ENCODE data around the gene RFLNA. TPM values are rescaled to one million over a fixed set of nuclear protein-coding genes. Genes with fewer than 3 reads are reported as not detected.

The RFLNA gene
- total RNA-seq, 1 donor, result 15.9 TPM

- DNase-seq (ENCODE audit: insufficient read length, low spot score, missing footprints), result no peak
- H2AFZ ChIP-seq (ENCODE audit: low read length), result no peak overlapping the region
- H3K9me3 ChIP-seq (ENCODE audit: low read depth, low read length), result no peaks in the 10 kb centered on the region
- peaks cover 9% of the 10 kb centered on the region for H3K4me1 ChIP-seq (ENCODE audit: insufficient read depth, low read length)
- TF ChIP-seq, protein P1, sequence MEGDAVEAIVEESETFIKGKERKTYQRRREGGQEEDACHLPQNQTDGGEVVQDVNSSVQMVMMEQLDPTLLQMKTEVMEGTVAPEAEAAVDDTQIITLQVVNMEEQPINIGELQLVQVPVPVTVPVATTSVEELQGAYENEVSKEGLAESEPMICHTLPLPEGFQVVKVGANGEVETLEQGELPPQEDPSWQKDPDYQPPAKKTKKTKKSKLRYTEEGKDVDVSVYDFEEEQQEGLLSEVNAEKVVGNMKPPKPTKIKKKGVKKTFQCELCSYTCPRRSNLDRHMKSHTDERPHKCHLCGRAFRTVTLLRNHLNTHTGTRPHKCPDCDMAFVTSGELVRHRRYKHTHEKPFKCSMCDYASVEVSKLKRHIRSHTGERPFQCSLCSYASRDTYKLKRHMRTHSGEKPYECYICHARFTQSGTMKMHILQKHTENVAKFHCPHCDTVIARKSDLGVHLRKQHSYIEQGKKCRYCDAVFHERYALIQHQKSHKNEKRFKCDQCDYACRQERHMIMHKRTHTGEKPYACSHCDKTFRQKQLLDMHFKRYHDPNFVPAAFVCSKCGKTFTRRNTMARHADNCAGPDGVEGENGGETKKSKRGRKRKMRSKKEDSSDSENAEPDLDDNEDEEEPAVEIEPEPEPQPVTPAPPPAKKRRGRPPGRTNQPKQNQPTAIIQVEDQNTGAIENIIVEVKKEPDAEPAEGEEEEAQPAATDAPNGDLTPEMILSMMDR (IDR thresholded peaks at IDR 0.05; ENCODE audit: extremely low read depth, low read depth, low read length), result no peak
- H3K4me2 ChIP-seq (ENCODE audit: insufficient read depth, low read length), result no peak overlapping the region
- H3K27me3 ChIP-seq (ENCODE audit: insufficient read depth, low read length), result peaks cover 47% of the 10 kb centered on the region
- no peaks in the 10 kb centered on the region for H3K79me2 ChIP-seq (ENCODE audit: insufficient read depth, low read length)
- H3K36me3 ChIP-seq (ENCODE audit: insufficient read depth, low read length), result no peaks in the 10 kb centered on the region
- no peak overlapping the region for H3K27ac ChIP-seq (ENCODE audit: low read depth, low read length)
- no peak overlapping the region for H3K4me3 ChIP-seq (ENCODE audit: insufficient read depth, low read length)
- no peaks in the 10 kb centered on the region for H4K20me1 ChIP-seq (ENCODE audit: insufficient read depth, low read length)
Measured at GRCh38 chr12:124252964-124253363, 41.9 kb upstream of the RFLNA start.

GRCh38 chr12:124254126-124254525, 40.8 kb upstream of the RFLNA start:
- Histone ChIP-seq H3K4me1 (ENCODE audit: insufficient read depth, low read length) (peaks cover 3% of the 10 kb centered on the region), H3K27ac (ENCODE audit: low read depth, low read length) (no peak overlapping the region), H3K36me3 (ENCODE audit: insufficient read depth, low read length) (no peaks in the 10 kb centered on the region), H3K4me3 (ENCODE audit: insufficient read depth, low read length) (no peak overlapping the region), H2AFZ (ENCODE audit: low read length) (no peak overlapping the region), H3K79me2 (ENCODE audit: insufficient read depth, low read length) (no peaks in the 10 kb centered on the region), H3K9me3 (ENCODE audit: low read depth, low read length) (no peaks in the 10 kb centered on the region), H4K20me1 (ENCODE audit: insufficient read depth, low read length) (no peaks in the 10 kb centered on the region), H3K27me3 (ENCODE audit: insufficient read depth, low read length) (peaks cover 46% of the 10 kb centered on the region), H3K4me2 (ENCODE audit: insufficient read depth, low read length) (no peak overlapping the region)
- TF ChIP-seq, protein P1 (IDR thresholded peaks at IDR 0.05; ENCODE audit: extremely low read depth, low read depth, low read length), result no peak
- DNase-seq (ENCODE audit: insufficient read length, low spot score, missing footprints), result no peak

DNA sequence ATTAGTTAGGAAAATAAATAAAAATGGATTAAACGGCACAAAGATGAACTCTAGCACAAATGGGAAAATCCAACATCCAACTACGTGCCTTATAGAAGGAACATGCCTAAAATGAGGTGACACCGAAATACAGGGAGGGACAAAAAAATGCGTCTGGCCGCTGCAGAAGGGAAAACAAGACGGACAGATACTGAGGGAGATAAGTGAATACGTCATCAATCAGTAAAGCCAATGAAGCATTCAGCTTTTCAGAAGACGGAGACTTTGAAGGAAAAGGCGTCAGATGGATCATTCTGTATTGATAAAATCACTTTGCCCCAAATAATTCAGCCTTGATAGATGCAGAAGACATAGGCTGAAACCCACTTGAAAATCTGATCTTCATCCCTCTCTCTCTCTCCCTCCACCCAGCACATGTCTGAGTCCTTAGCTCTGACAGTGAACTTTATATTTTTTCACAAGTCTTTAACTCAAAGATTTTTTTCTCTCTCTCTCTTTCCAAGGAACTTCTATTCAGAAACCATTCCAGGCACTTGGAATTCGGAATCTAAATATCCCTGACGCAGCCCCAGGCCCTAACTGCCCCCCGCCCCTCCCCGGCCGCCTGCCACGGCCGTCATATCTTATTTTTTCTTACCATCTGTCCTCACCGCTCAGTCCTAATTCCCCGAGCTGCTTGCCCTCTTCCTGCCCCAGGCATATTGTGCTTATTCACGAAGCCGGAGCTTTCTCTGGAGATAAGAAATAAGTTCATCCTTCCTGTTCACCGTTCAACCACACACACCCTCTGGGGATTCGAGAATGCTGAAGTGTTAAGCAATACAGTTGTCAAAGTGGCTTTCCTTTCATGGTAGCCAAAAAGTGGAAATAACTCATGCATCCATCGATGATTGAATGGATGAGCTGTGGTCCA, 35.5 kb upstream of the RFLNA start:
- Histone ChIP-seq H3K79me2 (ENCODE audit: insufficient read depth, low read length) (no peaks in the 10 kb centered on the region), H3K36me3 (ENCODE audit: insufficient read depth, low read length) (no peaks in the 10 kb centered on the region), H2AFZ (ENCODE audit: low read length) (no peak overlapping the region), H3K4me2 (ENCODE audit: insufficient read depth, low read length) (no peak overlapping the region), H4K20me1 (ENCODE audit: insufficient read depth, low read length) (no peaks in the 10 kb centered on the region), H3K27ac (ENCODE audit: low read depth, low read length) (no peak overlapping the region), H3K27me3 (ENCODE audit: insufficient read depth, low read length) (peaks cover 31% of the 10 kb centered on the region), H3K4me1 (ENCODE audit: insufficient read depth, low read length) (peaks cover 2% of the 10 kb centered on the region), H3K9me3 (ENCODE audit: low read depth, low read length) (no peaks in the 10 kb centered on the region), H3K4me3 (ENCODE audit: insufficient read depth, low read length) (no peak overlapping the region)
- no peak for DNase-seq (ENCODE audit: insufficient read length, low spot score, missing footprints)
- TF ChIP-seq, protein P1 (IDR thresholded peaks at IDR 0.05; ENCODE audit: extremely low read depth, low read depth, low read length), result no peak

DNA sequence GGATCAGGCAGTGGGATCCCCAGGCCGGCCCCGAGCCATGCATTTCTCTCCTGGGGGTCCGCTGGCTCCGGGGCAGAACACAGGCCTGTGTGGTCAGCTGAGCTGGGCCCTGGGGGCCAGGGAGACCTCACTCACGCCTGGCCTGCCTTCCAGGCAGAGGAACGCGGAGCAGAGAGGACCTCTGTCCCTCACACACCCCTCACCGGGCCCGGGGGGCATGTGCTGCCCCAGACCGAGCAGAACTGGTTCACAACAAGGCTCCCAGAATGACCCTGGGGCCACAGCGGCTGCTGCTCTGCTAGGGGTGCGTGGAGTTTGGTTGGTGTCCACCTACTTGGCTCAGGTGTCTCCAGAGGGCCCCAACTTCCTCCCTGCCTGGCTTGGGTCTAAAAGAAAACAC, 33.0 kb upstream of the RFLNA start:
- DNase-seq (ENCODE audit: insufficient read length, low spot score, missing footprints), result no peak
- Histone ChIP-seq H3K9me3 (ENCODE audit: low read depth, low read length) (no peaks in the 10 kb centered on the region), H3K27ac (ENCODE audit: low read depth, low read length) (no peak overlapping the region), H3K79me2 (ENCODE audit: insufficient read depth, low read length) (no peaks in the 10 kb centered on the region), H3K36me3 (ENCODE audit: insufficient read depth, low read length) (no peaks in the 10 kb centered on the region), H4K20me1 (ENCODE audit: insufficient read depth, low read length) (no peaks in the 10 kb centered on the region), H3K4me1 (ENCODE audit: insufficient read depth, low read length) (peaks cover 2% of the 10 kb centered on the region), H2AFZ (ENCODE audit: low read length) (no peak overlapping the region), H3K4me2 (ENCODE audit: insufficient read depth, low read length) (no peak overlapping the region), H3K27me3 (ENCODE audit: insufficient read depth, low read length) (peaks cover 9% of the 10 kb centered on the region), H3K4me3 (ENCODE audit: insufficient read depth, low read length) (no peak overlapping the region)
- TF ChIP-seq, protein P1 (IDR thresholded peaks at IDR 0.05; ENCODE audit: extremely low read depth, low read depth, low read length), result no peak

All from osteoblast (primary cell).